DND-41 (cell line): ENCODE measurements around the gene CKLF.

Experiments
- EZH2 ChIP-seq: IDR thresholded peaks from 3 replicates; pipeline ENCODE4 v1.6.1; 2012; ENCODE audit warnings: borderline replicate concordance, low read depth, mild to moderate bottlenecking, moderate library complexity, low read length, inconsistent platforms; ENCODE audit not compliant: severe bottlenecking
- TF ChIP-seq, protein P1 (sequence below): IDR thresholded peaks from 2 replicates; pipeline ENCODE4 v1.5.1; 2012; ENCODE audit warnings: borderline replicate concordance, low read length, moderate library complexity, mild to moderate bottlenecking; ENCODE audit not compliant: poor library complexity, severe bottlenecking; ENCODE audit errors: extremely low read depth

DNA sequence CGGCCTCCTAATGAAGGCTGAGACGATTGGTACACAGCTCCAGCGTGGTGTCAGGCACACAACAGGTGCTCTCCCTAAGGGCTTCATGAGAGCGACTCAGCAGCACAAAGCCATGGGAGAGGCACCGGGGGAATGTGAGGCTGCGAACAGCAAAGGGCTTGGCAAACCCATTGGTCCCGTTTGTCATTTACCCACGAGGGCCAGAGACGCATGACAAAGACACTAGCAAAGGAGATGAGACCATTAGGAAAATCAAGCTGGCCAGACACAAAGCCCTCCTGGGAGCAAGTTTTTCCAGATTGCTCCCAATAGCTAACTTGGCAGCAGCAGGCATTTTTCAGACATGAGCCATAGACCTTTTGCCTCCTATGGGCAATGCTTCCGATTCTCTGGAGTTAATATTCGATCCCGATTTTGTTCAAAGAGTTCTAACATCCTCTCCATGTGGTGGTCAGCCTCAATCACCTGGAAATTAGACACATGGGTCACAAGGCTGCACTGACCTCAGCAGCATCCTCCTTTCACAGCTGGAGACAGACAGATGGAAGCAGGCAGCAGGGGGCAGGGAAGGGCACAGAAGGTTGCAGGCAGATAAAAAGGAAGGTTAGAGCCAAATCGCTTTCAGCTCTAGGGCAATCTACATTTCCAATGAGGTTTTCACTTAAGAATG is 40.6 kb upstream of the CKLF start:
- TF ChIP-seq, protein P1, sequence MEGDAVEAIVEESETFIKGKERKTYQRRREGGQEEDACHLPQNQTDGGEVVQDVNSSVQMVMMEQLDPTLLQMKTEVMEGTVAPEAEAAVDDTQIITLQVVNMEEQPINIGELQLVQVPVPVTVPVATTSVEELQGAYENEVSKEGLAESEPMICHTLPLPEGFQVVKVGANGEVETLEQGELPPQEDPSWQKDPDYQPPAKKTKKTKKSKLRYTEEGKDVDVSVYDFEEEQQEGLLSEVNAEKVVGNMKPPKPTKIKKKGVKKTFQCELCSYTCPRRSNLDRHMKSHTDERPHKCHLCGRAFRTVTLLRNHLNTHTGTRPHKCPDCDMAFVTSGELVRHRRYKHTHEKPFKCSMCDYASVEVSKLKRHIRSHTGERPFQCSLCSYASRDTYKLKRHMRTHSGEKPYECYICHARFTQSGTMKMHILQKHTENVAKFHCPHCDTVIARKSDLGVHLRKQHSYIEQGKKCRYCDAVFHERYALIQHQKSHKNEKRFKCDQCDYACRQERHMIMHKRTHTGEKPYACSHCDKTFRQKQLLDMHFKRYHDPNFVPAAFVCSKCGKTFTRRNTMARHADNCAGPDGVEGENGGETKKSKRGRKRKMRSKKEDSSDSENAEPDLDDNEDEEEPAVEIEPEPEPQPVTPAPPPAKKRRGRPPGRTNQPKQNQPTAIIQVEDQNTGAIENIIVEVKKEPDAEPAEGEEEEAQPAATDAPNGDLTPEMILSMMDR, result peak; percentile 24
- TF ChIP-seq EZH2, result no peak
